SK-N-DZ (cell line): Measurements from ENCODE around the gene ACSL1.
"Not testable (repeated sequence)": the region's sequence is repeated elsewhere in the genome, so short reads cannot be mapped to it uniquely, and the experiment has no call there.

Experiments used
- DNase-seq: peaks from one replicate; pipeline ENCODE4 v3.0.0-alpha.2; 2015; ENCODE audit warnings: low spot score

ACSL1 gene

DNA sequence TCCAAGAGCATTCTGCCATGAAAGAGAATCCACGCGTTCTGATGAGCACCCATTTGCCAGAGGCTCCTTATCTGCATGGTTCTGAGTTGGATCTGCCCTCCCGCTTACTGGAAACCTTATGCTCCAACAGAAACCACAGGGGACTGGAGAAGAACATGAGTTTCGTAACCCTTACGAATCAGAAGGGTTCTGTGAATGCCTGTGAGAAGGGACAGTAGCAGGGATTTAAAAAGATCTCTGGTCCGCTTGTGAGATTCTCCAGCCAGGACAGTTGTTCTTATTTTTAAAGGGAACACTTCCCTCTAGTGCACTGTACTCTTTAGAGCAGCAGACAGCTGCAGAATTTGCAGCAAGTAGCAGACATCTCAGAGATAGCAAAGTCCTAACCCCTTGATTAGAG is 69.4 kb downstream of the ACSL1 start:
- DNase-seq, result no peak

DNA sequence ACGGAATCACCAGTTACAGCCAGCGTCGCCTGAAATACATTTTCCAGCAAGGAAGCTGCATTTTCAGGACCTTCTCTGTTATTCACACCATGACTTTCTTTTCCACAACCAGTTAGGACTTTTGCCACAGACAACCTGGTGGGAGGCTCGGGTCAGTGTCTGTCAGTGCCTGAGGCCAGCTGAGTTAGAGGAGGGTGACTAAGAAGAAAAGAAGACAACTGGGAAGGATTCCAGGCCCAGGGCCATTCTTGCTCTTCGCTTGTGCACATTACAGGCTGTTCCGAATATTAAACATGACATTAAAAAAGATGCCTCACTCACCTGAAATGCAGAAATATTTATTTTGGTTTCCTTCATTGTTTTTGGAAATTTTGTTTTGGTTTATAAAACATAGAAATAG is 70.5 kb downstream of the ACSL1 start:
- no peak for DNase-seq

DNA sequence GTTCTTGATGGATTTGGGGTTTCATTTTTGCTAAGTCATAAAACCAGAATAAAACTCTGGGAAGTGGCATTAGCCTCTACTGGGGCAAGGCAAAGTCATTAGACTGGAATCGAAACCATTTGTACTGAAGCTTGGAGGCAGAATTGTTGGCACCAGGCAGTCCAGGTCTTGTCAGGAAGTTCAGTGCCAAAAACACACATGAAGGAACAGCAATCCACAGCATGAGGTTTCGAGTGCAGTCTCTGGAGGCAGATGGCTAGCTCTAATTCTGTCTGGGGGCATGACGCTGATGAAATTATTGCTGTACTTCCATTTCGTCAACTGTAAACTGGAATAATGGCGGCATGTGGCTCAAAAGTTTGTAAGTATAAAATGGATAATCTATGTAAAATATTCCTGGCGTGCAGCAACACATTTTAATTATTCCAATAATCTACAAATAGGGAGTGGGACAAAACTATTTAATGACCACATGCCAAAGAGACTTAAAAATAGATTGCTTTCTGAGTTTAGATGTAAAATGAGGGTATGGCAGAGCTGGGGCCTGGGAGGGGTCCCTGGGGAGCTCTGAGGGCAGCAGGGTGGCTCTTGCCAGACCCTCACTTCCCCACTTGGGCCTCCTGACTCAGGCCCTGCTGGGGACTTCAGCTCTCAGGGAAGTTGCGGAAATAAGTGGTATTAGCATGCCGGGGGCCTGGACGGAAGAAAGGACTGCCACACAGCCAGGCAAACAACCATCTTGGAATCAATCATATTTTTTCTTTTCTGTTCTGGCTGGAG is 73.1 kb downstream of the ACSL1 start:
- DNase-seq, result no peak

DNA sequence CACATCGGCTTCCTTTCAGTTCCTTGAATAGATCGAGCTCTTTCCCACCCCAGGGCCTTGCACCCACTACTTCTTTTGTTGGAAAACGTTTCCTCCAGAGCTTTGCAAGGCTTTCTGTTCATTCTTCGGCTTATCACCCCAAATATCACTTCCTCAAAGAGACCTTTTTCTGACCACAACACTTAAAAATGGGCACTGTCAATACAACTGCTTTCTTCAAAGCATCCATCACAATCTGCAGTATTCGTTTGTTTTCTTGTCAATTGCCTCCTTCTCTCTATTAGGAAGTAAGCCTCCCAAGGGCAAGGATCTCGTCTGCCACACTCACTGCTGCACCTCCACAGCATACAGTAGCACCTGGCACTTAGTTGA is 74.2 kb downstream of the ACSL1 start:
- no peak for DNase-seq

DNA sequence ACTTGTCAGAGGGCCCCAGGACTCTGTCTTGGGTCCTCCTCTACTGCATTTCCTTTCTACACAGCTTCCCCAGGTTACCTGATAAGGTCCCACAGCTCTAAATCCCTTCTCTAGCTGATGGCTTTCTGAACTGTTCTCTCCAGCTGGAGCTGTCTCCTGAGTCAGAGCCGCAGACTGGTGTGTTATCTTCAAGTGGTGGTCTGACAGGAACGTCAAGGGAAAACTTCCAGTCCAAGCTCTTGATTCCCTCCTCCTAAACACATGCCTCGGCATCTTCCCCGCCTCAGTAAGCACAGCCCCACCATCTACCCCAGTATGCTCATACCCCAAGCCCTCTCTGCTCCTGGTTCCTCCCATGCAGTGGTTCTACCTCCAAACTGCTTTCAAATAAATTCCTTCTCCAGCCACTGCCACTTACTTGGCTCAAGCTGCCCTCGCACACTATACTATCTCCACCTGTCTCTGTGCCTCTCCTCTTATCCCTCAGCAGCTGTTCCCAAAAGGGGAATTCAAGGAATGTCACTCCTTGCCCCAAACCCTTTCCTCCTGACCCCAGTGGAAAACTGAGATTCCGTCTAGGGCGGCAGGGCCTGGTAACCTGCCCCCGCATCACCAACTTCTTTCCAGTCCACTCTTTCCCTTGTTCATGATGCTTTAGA is 74.7 kb downstream of the ACSL1 start:
- no peak for DNase-seq

DNA sequence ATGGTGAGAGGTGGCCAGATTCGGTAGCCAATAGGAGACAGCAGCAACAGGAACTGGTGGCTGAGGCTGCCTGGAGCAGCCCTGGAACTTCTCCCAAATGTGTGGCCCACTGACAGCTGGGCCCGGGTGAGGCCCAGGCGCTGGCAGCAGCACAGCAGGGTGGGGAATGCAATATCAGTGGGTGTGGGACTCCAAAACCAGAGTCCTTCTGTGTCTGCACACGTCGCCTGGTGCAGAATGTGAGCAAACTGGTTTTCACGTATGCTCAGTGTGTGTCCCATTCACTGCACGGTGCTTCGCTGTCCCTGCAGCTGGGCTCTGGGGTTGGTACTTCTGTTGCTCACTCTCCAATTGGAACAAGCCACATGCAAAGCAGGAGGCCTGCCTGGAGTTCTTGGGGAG is 77.5 kb downstream of the ACSL1 start:
- no peak for DNase-seq

DNA sequence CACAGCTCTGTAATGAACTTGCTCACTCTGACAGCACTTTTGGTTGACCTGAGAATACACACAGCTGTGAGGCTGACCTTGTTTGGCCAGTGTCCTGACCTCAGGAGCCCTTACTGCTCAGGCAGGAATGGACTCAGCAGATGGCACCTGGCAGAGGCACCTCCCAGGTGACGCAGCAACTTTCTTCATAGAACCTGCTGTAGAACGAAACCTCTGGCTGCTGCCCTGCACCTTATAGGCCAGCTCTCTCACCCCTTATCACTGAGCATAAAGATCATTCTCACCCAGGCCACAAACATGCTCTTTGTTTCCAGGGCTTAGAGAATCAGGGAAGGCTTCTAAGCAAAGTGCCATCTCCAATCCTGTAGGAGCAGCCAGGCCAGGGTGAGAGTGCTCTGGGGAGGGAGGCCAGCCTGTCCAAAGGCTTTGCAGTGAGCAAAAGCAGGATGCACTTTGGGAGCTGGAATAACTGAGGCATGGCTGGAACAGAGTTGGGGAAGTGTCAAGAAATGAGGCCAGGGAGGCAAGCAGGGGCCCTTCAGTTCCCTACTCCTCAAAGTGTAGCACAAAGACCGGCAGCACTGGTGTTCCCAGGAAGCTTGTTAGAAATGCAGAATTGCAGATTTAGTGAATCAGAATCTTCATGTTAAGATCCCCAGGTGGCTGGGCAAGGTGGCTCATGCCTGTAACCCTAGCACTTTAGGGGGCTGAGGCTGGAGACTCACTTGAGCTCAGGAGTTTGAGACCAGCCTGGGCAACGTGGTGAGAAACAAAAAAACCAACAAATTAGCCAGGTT is 78.5 kb downstream of the ACSL1 start:
- DNase-seq, result no peak

DNA sequence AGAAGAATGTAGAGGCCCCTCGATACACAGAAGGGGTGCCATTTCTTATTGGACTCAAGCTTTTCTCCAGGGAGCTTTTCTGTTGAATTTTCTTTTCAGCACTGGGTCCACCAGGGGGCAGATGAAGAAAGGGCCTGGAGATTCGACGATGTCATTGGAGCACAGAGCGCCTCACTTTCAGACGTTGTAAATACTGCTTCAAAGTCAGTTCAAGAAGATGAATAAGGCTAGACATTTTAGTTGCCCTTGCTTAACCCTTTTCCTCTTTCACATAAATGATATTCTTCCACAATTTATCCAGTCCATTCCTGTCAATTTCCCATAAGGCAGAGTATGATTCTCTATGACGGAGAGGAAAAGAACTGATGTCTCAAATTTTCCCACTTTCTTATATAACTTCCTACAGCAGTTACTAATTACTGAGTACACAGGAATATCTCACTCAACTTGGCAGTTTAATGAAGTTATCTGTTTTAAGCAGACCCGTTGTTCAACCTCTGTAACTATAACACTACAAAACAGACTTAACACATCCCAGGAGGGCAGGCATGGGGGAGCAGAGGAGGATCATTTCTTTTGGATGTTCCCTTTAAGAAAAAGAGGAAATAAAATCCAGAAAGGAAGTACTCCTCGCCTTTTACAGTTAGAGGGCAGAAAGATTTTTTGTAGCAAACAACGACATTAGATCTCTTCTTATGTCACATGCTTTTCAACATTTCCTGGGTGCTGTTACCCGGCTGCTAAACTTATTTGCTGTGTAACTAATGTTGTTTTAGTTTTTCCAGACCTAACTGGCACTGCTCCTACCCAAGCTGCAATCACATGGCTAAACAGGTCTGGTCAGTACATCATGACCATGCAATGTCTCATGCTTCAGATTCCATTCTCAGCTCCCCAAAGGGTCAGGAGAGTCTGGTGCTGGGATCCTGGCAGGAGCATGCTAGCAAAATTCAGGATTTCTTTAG is 79.7 kb downstream of the ACSL1 start:
- peak; percentile 53 for DNase-seq

DNA sequence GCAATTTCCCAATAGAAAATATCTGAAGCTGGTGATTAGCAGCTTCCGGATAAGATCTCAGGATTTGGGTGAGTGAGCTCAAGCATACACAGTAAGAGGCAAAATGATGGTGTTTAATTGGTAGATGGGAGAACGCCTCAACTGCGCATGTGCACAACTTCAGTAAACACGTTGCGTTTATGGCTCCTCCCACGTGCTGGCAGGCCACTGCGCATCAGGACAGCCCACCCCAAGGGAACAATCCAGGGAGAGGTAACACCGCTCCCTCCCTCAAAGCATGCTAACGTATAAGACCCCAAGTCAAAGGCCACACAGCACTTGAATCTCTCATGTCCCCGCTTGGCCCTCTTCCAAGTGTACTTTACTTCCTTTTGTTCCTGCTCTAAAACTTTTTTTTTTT is 81.5 kb downstream of the ACSL1 start:
- peak; percentile 20 for DNase-seq

DNA sequence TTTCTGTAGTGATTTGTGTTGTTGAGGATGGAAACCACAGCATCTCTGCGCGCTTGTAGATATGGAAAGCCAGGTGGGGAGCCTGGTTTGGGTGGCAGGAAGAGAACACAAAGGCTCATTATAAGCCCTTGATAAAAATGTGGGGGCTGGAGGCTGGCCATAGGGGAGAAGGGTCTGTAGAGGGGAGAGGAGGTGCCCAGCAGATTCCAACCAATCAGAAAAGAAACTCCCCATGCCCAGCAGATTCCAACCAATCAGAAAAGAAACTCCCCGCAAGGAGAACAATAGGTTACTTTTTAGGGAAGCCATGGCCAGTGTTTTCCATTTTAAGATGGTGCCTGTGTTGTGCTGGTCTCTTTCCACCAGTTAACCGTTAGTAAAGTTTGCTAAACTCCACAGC is 82.1 kb downstream of the ACSL1 start:
- no peak for DNase-seq

DNA sequence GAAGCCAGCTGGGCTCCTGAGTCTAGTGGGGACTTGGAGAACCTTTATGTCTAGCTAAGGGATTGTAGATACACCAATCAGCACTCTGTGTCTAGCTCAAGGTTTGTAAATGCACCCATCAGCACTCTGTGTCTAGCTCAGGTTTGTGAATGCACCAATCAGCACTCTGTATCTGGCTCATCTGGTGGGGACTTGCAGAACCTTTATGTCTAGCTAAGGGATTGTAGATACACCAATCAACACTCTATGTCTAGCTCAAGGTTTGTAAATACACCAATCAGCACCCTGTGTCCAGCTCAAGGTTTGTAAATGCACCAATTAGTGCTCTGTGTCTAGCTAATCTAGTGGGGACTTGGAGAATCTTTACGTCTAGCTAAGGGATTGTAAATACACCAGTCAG is 84.1 kb downstream of the ACSL1 start:
- not testable (repeated sequence) for DNase-seq

DNA sequence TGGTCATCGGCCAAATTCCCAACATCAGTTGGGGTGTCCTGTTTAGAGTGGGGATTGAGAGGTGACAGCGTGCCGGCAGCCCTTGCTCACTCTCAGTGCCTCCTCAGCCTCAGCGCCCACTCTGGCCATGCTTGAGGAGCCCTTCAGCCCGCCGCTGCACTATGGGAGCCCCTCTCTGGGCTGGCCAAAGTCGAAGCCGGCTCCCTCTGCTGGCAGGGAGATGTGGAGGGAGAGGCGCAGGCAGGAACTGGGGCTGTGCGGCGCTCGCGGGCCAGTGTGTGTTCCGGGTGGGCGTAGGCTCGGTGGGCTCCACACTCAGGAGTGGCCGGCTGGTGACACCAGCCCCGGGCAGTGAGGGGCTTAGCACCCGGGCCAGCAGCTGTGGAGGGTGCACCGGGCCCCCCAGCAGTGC is 84.8 kb downstream of the ACSL1 start:
- no peak for DNase-seq

DNA sequence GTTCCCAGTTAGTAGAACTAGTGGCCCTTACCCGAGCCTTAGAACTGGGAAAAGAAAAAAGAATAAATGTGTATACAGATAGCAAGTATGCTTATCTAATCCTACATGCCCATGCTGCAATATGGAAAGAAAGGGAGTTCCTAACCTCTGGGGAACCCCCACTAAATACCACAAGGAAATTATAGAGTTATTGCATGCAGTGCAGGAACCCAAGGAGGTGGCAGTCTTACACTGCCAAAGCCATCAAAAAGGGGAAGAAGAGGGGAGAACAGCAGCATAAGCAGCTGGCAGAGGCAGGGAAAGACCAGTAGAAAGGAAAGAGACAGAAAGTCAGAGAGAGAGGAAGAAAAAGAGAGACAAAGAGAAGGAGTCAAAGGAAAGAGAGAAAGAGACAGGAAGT is 86.2 kb downstream of the ACSL1 start:
- not testable (repeated sequence) for DNase-seq

DNA sequence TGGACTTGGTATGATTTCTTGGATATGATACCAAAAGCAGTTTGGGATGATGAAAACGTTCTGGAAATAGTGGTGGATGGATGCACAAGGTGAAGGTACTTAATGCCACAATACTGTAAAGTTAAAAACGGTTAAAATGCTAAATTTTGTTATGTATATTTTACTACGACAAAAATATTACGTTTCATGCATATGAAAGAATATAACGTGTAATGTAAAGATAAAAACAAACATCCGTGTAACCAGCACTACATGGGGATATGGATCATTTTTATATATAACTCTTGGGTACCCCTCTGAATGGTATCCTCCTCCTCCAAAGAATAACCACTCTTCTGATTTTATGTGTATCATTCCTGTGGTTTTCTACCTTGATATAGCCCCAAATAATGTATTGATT is 91.0 kb downstream of the ACSL1 start:
- no peak for DNase-seq

DNA sequence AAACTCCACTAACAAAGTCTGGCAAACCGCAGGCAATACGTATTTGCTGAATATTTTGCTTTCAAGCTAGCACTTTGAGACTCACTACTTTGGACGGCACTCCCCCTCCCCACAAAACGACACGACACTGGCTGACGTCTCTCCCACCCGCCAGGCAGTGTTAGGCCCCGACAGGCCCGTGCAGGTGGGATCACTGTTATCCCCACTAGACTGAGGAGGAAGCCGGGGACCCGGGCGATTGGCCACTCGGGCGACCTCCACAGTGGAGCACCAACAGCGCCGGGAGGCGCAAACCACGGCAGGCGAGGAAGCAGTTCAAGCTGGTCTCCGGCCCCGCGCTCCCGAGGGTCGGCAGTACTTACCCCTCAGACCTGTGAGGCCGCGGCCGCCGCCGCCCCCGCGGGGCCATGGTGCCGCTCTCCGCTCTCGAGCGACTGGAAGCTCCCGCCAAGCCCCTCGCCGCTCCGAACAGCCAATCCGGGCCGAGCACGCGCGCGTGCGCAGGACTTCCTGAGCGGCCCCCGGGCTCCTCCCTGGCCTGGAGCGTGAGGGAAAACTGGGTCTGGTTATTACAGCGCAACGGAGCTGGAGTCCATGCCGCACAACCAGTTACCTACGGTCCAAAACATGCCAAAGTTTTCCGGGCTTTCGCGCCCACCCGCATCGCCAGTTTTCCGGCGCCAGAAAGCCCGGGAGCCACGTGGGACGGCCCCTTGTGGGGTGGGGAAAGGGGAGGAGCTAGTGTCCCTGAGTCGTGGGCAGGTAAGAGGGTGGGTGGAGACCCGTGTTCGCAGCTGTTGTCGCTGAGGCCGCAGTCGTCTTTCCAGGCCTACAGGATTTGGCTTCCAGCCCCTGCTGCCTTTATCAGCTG is 91.9 kb downstream of the ACSL1 start, which contains the start of gene CENPU:
CENPU (minus strand) TSS at position 443 of the 871 bp plus-strand sequence; CDS start at position 409, 34 bp downstream.
- peak; percentile 98 for DNase-seq

DNA sequence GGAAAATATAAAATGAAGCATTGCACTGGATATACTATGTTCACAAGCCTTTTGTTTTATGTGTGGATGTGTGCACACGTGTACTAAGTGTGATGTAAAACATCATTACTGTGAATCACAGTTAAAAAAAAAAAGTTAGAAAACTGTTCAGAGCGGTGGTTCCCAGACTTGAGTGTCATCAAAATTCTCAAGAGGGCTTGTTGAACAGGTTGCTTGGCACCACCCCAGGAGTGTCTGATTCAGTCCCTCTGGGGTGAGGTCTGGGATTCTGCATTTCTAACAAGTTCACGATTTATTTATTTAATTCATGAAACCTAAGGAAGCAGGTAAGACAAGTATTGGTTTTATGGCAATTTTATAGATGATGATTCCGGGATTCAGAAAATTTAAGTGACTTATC is 93.6 kb downstream of the ACSL1 start:
- DNase-seq, result no peak

DNA sequence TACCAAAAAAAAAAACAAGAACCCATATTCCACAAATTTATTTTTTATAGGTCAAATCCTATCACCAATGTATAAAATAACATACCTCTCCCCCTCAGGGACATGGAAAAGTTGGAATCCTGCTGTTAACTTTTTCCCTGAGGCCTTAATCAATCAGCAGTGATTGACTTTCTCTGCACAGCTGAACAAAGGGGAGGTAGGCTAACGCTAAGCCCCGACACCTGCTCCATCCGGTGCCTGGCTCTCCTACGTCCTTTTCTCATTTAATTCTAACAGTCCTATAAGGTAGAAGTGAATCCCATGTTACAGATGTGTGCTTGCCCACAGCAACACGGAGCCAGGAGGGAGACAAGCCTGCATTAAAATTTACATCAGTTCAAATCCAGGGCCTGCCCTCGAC is 94.7 kb downstream of the ACSL1 start:
- DNase-seq, result no peak

DNA sequence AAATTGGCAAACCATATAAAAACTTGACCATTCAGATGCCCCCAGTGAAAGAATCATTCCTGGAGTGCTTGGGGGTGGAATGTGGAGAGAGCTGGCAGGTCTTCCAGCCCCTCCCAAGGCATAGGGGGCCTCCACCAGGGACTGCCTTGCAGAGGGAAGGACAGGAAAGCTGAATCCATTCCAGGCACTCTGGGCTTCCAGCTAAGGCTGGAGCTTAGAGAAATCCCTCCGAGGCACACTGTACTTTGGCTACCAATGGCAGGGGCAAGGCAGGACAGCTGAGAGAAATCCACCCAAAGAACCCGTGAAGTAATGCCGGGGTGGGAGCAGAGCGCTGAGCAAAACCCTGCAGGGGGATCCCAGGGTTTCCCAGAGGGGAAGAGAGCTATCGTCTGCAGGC is 95.8 kb downstream of the ACSL1 start:
- no peak for DNase-seq

DNA sequence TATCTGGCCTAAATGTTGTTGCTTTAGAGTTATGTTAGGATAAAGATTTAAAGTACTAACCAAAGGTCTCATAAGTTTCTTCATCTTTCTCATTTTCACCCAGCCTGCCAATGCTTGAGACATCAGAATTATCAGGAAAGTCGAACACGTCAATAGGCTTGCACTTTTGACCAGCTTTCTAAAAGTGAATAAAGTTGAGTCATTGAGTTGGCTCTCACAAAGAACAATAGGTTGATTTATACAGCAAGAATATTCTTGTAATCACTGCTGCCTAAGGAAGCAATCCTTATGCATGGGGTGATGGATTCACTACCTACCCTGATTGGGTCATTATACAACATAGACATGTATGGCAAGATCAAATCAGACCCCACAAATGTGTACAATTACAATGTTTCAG is 96.9 kb downstream of the ACSL1 start:
- no peak for DNase-seq

DNA sequence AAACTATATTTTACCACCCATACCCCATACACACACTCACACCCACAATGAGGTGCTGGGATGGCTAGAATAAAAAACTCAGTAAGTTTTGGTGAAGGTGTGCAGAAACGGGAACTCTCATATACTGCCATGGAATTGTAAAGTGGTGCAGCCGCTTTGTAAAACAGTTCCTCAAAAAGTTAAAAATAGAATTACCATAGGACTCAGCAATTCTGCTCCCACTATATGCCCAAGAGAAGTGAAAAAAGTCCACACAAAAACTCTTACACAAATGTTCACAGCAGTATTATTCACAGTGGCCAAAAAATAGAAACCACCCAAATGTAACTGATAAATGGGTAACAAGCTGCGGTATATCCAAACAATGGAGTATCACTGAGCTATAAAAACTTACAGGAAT is 98.3 kb downstream of the ACSL1 start:
- no peak for DNase-seq
